Mesenchymal stem cell (in vitro differentiated cells and primary cell): ENCODE data around the gene KCNMB1.
A peak's percentile ranks its signal among the peaks of the same experiment; 100 is the strongest.

Experiments used
- DNase-seq: peaks from one replicate; pipeline ENCODE4 v3.0.0-alpha.2; 2013
- H2AFZ ChIP-seq: one replicate; pipeline ENCODE4 v1.6.1; 2013; ENCODE audit warnings: low read depth, mild to moderate bottlenecking, control low read depth, inconsistent platforms, low read length, moderate library complexity
- H2AK5ac ChIP-seq: 2 replicates; pipeline ENCODE4 v1.6.1; 2013; ENCODE audit warnings: low read length, moderate library complexity, mild to moderate bottlenecking, inconsistent platforms; ENCODE audit not compliant: severe bottlenecking
- H2BK120ac ChIP-seq: one replicate; pipeline ENCODE4 v1.6.1; 2013; ENCODE audit warnings: low read depth, mild to moderate bottlenecking, inconsistent platforms, low read length, moderate library complexity
- H2BK12ac ChIP-seq, 2 experiments: one replicate each; pipeline ENCODE4 v1.6.1; 2013; ENCODE audit warnings: inconsistent platforms in 2 of 2, low read length in 2 of 2, mild to moderate bottlenecking in 2 of 2, moderate library complexity in 2 of 2, control low read depth in 1 of 2
- H2BK15ac ChIP-seq: one replicate; pipeline ENCODE4 v1.6.1; 2013; ENCODE audit warnings: mild to moderate bottlenecking, low read depth, inconsistent platforms; ENCODE audit not compliant: poor library complexity, severe bottlenecking
- H2BK5ac ChIP-seq: 2 replicates; pipeline ENCODE4 v1.6.1; 2013; ENCODE audit warnings: low read depth, mild to moderate bottlenecking, low read length, control low read depth, inconsistent platforms; ENCODE audit not compliant: poor library complexity, severe bottlenecking
- H3K14ac ChIP-seq, 2 experiments: one replicate each; pipeline ENCODE4 v1.6.1; 2013; ENCODE audit warnings: inconsistent platforms in 2 of 2, low read length in 2 of 2, control low read depth in 1 of 2, mild to moderate bottlenecking in 1 of 2, moderate library complexity in 1 of 2
- H3K18ac ChIP-seq, 2 experiments: one replicate each; pipeline ENCODE4 v1.6.1; 2013; ENCODE audit warnings: inconsistent platforms in 2 of 2, low read length in 2 of 2, control low read depth in 1 of 2, low read depth in 1 of 2, mild to moderate bottlenecking in 1 of 2
- H3K23ac ChIP-seq, 2 experiments: one replicate each; pipeline ENCODE4 v1.6.1; 2013; ENCODE audit warnings: inconsistent platforms in 2 of 2, low read length in 2 of 2, mild to moderate bottlenecking in 2 of 2, moderate library complexity in 2 of 2, control low read depth in 1 of 2
- H3K27ac ChIP-seq: 2 replicates; pipeline ENCODE4 v1.5.1; 2013; ENCODE audit warnings: mild to moderate bottlenecking, moderate library complexity, low read length, control low read depth, inconsistent platforms; ENCODE audit not compliant: poor library complexity, severe bottlenecking
- H3K27me3 ChIP-seq, 2 experiments: 2 replicates each; pipeline versions ENCODE4 v1.6.1 to v1.7.0; 2013; ENCODE audit warnings: low read length in 2 of 2, mild to moderate bottlenecking in 2 of 2, moderate library complexity in 2 of 2, control low read depth in 1 of 2, inconsistent platforms in 1 of 2; ENCODE audit not compliant: control insufficient read depth in 1 of 2, insufficient read depth in 1 of 2
- H3K36me3 ChIP-seq, 2 experiments: 2 replicates each; pipeline versions ENCODE4 v1.6.1 to v1.7.0; 2013; ENCODE audit warnings: low read length in 2 of 2, control low read depth in 1 of 2, inconsistent platforms in 1 of 2, low read depth in 1 of 2, mild to moderate bottlenecking in 1 of 2; ENCODE audit not compliant: insufficient read depth in 2 of 2, control insufficient read depth in 1 of 2
- H3K4ac ChIP-seq, 2 experiments: one replicate each; pipeline ENCODE4 v1.6.1; 2013; ENCODE audit warnings: inconsistent platforms in 2 of 2, low read length in 2 of 2, mild to moderate bottlenecking in 2 of 2, moderate library complexity in 2 of 2, control low read depth in 1 of 2, low read depth in 1 of 2
- H3K4me1 ChIP-seq: 2 replicates; pipeline ENCODE4 v1.6.1; 2013; ENCODE audit warnings: low read depth, low read length, control low read depth; ENCODE audit not compliant: control insufficient read depth, insufficient read depth
- H3K4me2 ChIP-seq: 2 replicates; pipeline ENCODE4 v1.6.1; 2013; ENCODE audit warnings: low read length, mild to moderate bottlenecking, inconsistent platforms; ENCODE audit not compliant: poor library complexity, severe bottlenecking
- H3K4me3 ChIP-seq, 2 experiments: 2 replicates each; pipeline versions ENCODE4 v1.5.1 to v1.7.0; 2013; ENCODE audit warnings: low read length in 2 of 2, mild to moderate bottlenecking in 2 of 2, control low read depth in 1 of 2, low read depth in 1 of 2; ENCODE audit not compliant: insufficient read depth in 1 of 2
- H3K79me1 ChIP-seq: replicated peaks from 2 replicates; pipeline ENCODE4 v1.6.1; 2013; ENCODE audit warnings: mild to moderate bottlenecking, control low read depth, low read length, inconsistent platforms; ENCODE audit not compliant: poor library complexity, severe bottlenecking
- H3K9ac ChIP-seq: 2 replicates; pipeline ENCODE4 v1.7.0; 2013; ENCODE audit warnings: mild to moderate bottlenecking, low read length, moderate library complexity
- H3K9me3 ChIP-seq: 2 replicates; pipeline ENCODE4 v1.7.0; 2013; ENCODE audit warnings: mild to moderate bottlenecking, low read length; ENCODE audit not compliant: control insufficient read depth
- H4K8ac ChIP-seq: one replicate; pipeline ENCODE4 v1.6.1; 2013; ENCODE audit warnings: inconsistent platforms, mild to moderate bottlenecking, low read length, moderate library complexity
- H4K91ac ChIP-seq: one replicate; pipeline ENCODE4 v1.6.1; 2013; ENCODE audit warnings: mild to moderate bottlenecking, low read length, inconsistent platforms
- WGBS: methylation state at CpG from one replicate; pipeline ENCODE4 v1.1.7; 2013; ENCODE audit warnings: mixed read lengths; 5-methylcytosine and 5-hydroxymethylcytosine counted together

KCNMB1 gene

GRCh38 chr5:170329524-170329923 lies 59.6 kb downstream of the KCNMB1 start:
- H4K91ac ChIP-seq: no peak overlapping the region
- H3K23ac ChIP-seq: no peak overlapping the region
- peaks cover 0 to 21% of the 10 kb centered on the region in 2 experiments for H3K27me3 ChIP-seq
- whole genome bisulfite sequencing: 78% methylated on average over 3 of the region's 3 CpGs
- H3K9ac ChIP-seq: no peak overlapping the region
- no peak overlapping the region for H2BK120ac ChIP-seq
- no peak overlapping the region for H2AFZ ChIP-seq
- no peaks in the 10 kb centered on the region for H3K9me3 ChIP-seq
- H3K14ac ChIP-seq: no peak overlapping the region
- no peak overlapping the region for H2BK5ac ChIP-seq
- H4K8ac ChIP-seq: no peak overlapping the region
- H3K4me3 ChIP-seq: no peak overlapping the region
- no peak overlapping the region for H2AK5ac ChIP-seq
- no peak overlapping the region for H3K27ac ChIP-seq
- no peak overlapping the region for H2BK12ac ChIP-seq
- no peak overlapping the region for H3K4ac ChIP-seq
- DNase-seq: no peak
- no peak overlapping the region for H3K18ac ChIP-seq
- H3K4me2 ChIP-seq: no peak overlapping the region
- H3K4me1 ChIP-seq: peaks cover 3% of the 10 kb centered on the region
- H3K36me3 ChIP-seq: no peaks in the 10 kb centered on the region
- H3K79me1 ChIP-seq: no peaks in the 10 kb centered on the region
- no peak overlapping the region for H2BK15ac ChIP-seq

GRCh38 chr5:170327829-170328228 lies 61.3 kb downstream of the KCNMB1 start:
- no peaks in the 10 kb centered on the region for H3K9me3 ChIP-seq
- H2AFZ ChIP-seq: no peak overlapping the region
- H4K91ac ChIP-seq: no peak overlapping the region
- peaks cover 3% of the 10 kb centered on the region for H3K4me1 ChIP-seq
- no peak overlapping the region for H2BK15ac ChIP-seq
- no peak overlapping the region for H3K14ac ChIP-seq
- peaks cover 0 to 21% of the 10 kb centered on the region in 2 experiments for H3K27me3 ChIP-seq
- WGBS: 90% methylated on average over 2 of the region's 2 CpGs
- no peak for DNase-seq
- H3K4me2 ChIP-seq: no peak overlapping the region
- no peaks in the 10 kb centered on the region for H3K79me1 ChIP-seq
- no peak overlapping the region for H3K18ac ChIP-seq
- no peak overlapping the region for H2AK5ac ChIP-seq
- no peak overlapping the region for H3K4ac ChIP-seq
- H4K8ac ChIP-seq: no peak overlapping the region
- H3K27ac ChIP-seq: no peak overlapping the region
- H2BK5ac ChIP-seq: no peak overlapping the region
- no peak overlapping the region for H2BK12ac ChIP-seq
- no peak overlapping the region for H3K4me3 ChIP-seq
- H2BK120ac ChIP-seq: no peak overlapping the region
- H3K23ac ChIP-seq: no peak overlapping the region
- H3K9ac ChIP-seq: no peak overlapping the region
- H3K36me3 ChIP-seq: no peaks in the 10 kb centered on the region

GRCh38 chr5:170327168-170327567 lies 62.0 kb downstream of the KCNMB1 start:
- Histone ChIP-seq H3K4me1 (peaks cover 3% of the 10 kb centered on the region), H3K14ac (no peak overlapping the region), H3K4me3 (no peak overlapping the region), H4K91ac (no peak overlapping the region), H3K23ac (no peak overlapping the region), H3K18ac (no peak overlapping the region), H2AK5ac (no peak overlapping the region), H2BK120ac (no peak overlapping the region), H3K9me3 (no peaks in the 10 kb centered on the region), H3K79me1 (no peaks in the 10 kb centered on the region), H3K9ac (no peak overlapping the region), H4K8ac (no peak overlapping the region), H2BK12ac (peak overlapping the region in 1 of 2 experiments; percentile 39), H2BK5ac (no peak overlapping the region), H2BK15ac (no peak overlapping the region), H3K27me3 (peaks cover 0 to 21% of the 10 kb centered on the region in 2 experiments), H2AFZ (no peak overlapping the region), H3K4ac (no peak overlapping the region), H3K4me2 (no peak overlapping the region), H3K27ac (no peak overlapping the region), H3K36me3 (no peaks in the 10 kb centered on the region)
- no peak for DNase-seq
- WGBS: 69% methylated on average over 3 of the region's 4 CpGs
